ENCODE measurements around the gene LCK.

The LCK gene

DNA sequence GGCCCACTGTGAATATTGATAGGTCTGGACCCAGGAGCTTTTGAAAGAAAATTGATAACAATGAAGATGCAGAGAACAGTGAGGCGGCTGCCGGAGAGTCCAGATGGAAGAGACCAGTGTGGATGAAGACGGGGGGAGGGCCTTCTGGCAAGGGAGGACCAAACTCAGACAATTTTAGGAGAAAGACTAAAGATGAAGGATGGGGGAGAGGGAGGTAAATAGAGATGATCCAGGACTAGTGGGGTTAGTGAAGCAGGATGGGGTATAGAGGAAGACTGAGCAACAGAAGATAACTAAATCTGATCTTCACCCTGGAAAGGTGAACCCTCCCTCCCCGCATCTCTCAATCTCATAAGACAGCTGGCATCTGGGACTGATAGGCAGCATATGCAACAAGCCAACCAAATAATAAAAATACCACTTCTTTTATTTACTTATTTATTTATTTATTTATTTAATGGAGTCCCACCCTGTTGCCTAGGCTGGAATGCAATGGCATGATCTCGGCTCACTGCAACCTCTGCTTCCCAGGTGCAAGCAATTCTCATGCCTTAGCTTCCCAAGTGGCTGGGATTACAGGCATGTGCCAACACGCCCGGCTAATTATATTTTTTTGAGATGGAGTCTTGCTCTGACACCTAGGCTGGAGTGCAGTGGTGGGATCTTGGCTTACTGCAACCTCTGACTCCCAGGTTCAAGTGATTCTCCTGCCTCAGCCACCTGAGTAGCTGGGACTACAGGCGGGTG is 18.3 kb upstream of the LCK start:
- no peak overlapping the region for H4K5ac ChIP-seq (ENCODE audit: low read length)
- no CpG with 5 or more reads among the region's 8 CpGs for WGBS (ENCODE audit: extremely low coverage, insufficient coverage, low lambda C conversion rate)
- no peak overlapping the region for H3K4ac ChIP-seq (ENCODE audit: low read depth, low read length)

DNA sequence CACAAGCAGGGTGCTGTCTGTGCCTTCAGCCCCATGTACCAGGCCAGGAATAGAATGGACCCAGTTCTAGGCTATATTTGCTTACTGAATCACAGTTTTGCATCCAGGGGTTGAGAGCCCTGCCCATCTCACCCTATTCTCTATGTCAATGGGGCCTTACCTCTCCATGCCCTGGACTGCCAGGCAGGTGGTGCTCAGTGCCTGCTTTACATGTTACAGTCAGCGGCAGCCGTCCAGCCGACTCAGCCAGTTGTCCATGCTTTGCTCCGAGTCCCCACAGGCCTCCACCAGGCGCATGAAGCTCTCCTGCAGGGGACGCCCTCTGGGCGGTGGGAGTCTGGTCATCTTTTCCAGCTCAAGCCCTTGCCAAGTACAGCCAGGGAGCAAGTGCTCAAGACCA is 16.3 kb upstream of the LCK start:
- WGBS (ENCODE audit: extremely low coverage, insufficient coverage, low lambda C conversion rate): no CpG with 5 or more reads among the region's 7 CpGs
- H2BK120ac ChIP-seq (ENCODE audit: low read depth, low read length): no peak overlapping the region
- H3K79me2 ChIP-seq (ENCODE audit: control insufficient read depth, insufficient read depth, low read length): no peaks in the 10 kb centered on the region
- no peak overlapping the region for H3K18ac ChIP-seq (ENCODE audit: low read length)
- no peak overlapping the region for H3K23ac ChIP-seq (ENCODE audit: low read length)
- H3K4ac ChIP-seq (ENCODE audit: low read depth, low read length): no peak overlapping the region
- no peak overlapping the region for H2AK5ac ChIP-seq (ENCODE audit: low read length)
- H3K79me1 ChIP-seq (ENCODE audit: low read length): no peaks in the 10 kb centered on the region
- no peak overlapping the region for H4K5ac ChIP-seq (ENCODE audit: low read length)
- H3K27me3 ChIP-seq (ENCODE audit: insufficient read depth, low read length, poor library complexity): no peaks in the 10 kb centered on the region
- H2BK15ac ChIP-seq (replicated peaks; ENCODE audit: low read depth): no peak overlapping the region
- DNase-seq: no peak
- no peak overlapping the region for H3K4me3 ChIP-seq (ENCODE audit: low read length)
- no peak overlapping the region for H4K8ac ChIP-seq (ENCODE audit: low read depth, low read length)
- H2BK5ac ChIP-seq (ENCODE audit: low read length): no peak overlapping the region
- no peaks in the 10 kb centered on the region for H3K4me1 ChIP-seq (ENCODE audit: control insufficient read depth, low read depth, low read length)
- no peak overlapping the region for H3K56ac ChIP-seq (ENCODE audit: low read length)
- H3K9ac ChIP-seq (ENCODE audit: low read length): no peak overlapping the region
- H3K36me3 ChIP-seq (ENCODE audit: control insufficient read depth, insufficient read depth, low read length): peaks cover 5% of the 10 kb centered on the region
- no peak overlapping the region for H3K4me2 ChIP-seq (ENCODE audit: low read length)
- no peak overlapping the region for H3K27ac ChIP-seq (ENCODE audit: low read depth, low read length)

More for the DNA sequence above, 18.3 kb upstream of the LCK start:
- Histone ChIP-seq H3K56ac (ENCODE audit: low read length) (no peak overlapping the region), H3K4me2 (ENCODE audit: low read length) (no peak overlapping the region), H3K9ac (ENCODE audit: low read length) (no peak overlapping the region), H2BK5ac (ENCODE audit: low read length) (no peak overlapping the region), H2AK5ac (ENCODE audit: low read length) (no peak overlapping the region), H3K79me1 (ENCODE audit: low read length) (no peaks in the 10 kb centered on the region), H3K4me3 (ENCODE audit: low read length) (no peak overlapping the region), H3K4me1 (ENCODE audit: control insufficient read depth, low read depth, low read length) (no peaks in the 10 kb centered on the region), H3K79me2 (ENCODE audit: control insufficient read depth, insufficient read depth, low read length) (no peaks in the 10 kb centered on the region), H3K23ac (ENCODE audit: low read length) (no peak overlapping the region), H2BK120ac (ENCODE audit: low read depth, low read length) (no peak overlapping the region), H3K27me3 (ENCODE audit: insufficient read depth, low read length, poor library complexity) (no peaks in the 10 kb centered on the region), H3K18ac (ENCODE audit: low read length) (no peak overlapping the region), H2BK15ac (replicated peaks; ENCODE audit: low read depth) (no peak overlapping the region), H3K27ac (ENCODE audit: low read depth, low read length) (no peak overlapping the region), H4K8ac (ENCODE audit: low read depth, low read length) (no peak overlapping the region), H3K36me3 (ENCODE audit: control insufficient read depth, insufficient read depth, low read length) (peaks cover 13% of the 10 kb centered on the region)
- no peak for DNase-seq

DNA sequence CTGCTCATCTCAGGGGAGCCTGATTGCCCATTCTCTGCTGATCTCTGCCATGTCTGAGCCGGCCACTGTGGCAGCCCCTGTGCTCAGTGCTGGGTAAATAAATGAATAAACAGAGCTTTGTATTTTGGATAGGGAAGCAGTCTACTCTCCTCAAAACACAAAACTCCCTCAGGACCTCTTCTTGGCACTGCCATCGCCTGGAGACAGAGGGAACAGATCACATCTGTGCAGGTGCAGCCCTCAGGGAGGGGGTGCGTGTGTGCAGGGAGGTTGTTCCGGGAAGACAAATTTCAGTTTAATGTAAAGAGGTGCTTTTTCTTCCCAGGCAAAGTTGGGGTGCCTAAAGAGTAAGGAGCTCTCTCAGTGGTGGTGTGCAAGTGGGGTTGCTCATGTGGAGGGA is 11.7 kb upstream of the LCK start:
- H3K23ac ChIP-seq (ENCODE audit: low read length): no peak overlapping the region
- H3K56ac ChIP-seq (ENCODE audit: low read length): peak overlapping the region; percentile 96
- H3K79me1 ChIP-seq (ENCODE audit: low read length): no peaks in the 10 kb centered on the region
- no peaks in the 10 kb centered on the region for H3K79me2 ChIP-seq (ENCODE audit: control insufficient read depth, insufficient read depth, low read length)
- no peak overlapping the region for H3K18ac ChIP-seq (ENCODE audit: low read length)
- peak overlapping the region; percentile 98 for H3K4me2 ChIP-seq (ENCODE audit: low read length)
- H3K9ac ChIP-seq (ENCODE audit: low read length): peak overlapping the region; percentile 65
- H3K27ac ChIP-seq (ENCODE audit: low read depth, low read length): no peak overlapping the region
- no peak overlapping the region for H2AK5ac ChIP-seq (ENCODE audit: low read length)
- H3K4ac ChIP-seq (ENCODE audit: low read depth, low read length): no peak overlapping the region
- no peak overlapping the region for H4K5ac ChIP-seq (ENCODE audit: low read length)
- H4K8ac ChIP-seq (ENCODE audit: low read depth, low read length): no peak overlapping the region
- WGBS (ENCODE audit: extremely low coverage, insufficient coverage, low lambda C conversion rate): no CpG with 5 or more reads among the region's 4 CpGs
- H3K36me3 ChIP-seq (ENCODE audit: control insufficient read depth, insufficient read depth, low read length): no peaks in the 10 kb centered on the region
- H3K4me3 ChIP-seq (ENCODE audit: low read length): no peak overlapping the region
- no peak overlapping the region for H2BK5ac ChIP-seq (ENCODE audit: low read length)
- H3K4me1 ChIP-seq (ENCODE audit: control insufficient read depth, low read depth, low read length): no peaks in the 10 kb centered on the region
- H2BK15ac ChIP-seq (replicated peaks; ENCODE audit: low read depth): no peak overlapping the region
- H3K27me3 ChIP-seq (ENCODE audit: insufficient read depth, low read length, poor library complexity): no peaks in the 10 kb centered on the region
- no peak for DNase-seq
- no peak overlapping the region for H2BK120ac ChIP-seq (ENCODE audit: low read depth, low read length)

DNA sequence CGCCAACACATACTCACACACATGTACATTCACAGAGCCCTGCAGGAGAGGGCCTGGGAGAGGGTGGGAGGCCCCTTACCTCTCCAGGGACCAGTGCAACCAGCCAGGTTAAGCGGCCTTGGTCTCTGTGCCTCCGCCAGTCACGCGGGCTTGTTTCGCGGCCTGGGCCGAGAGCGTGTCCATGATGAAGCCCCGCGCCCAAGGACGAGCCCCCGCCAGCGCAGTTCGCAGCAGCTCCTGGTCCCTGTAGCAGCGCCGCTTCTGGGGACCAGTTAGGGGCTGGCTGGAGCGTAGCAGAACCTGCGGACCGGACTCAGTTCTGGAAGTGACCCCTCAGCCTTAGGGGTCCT is 11.3 kb upstream of the LCK start:
- no peak for DNase-seq
- H3K4ac ChIP-seq (ENCODE audit: low read depth, low read length): no peak overlapping the region
- no CpG with 5 or more reads among the region's 20 CpGs for WGBS (ENCODE audit: extremely low coverage, insufficient coverage, low lambda C conversion rate)

DNA sequence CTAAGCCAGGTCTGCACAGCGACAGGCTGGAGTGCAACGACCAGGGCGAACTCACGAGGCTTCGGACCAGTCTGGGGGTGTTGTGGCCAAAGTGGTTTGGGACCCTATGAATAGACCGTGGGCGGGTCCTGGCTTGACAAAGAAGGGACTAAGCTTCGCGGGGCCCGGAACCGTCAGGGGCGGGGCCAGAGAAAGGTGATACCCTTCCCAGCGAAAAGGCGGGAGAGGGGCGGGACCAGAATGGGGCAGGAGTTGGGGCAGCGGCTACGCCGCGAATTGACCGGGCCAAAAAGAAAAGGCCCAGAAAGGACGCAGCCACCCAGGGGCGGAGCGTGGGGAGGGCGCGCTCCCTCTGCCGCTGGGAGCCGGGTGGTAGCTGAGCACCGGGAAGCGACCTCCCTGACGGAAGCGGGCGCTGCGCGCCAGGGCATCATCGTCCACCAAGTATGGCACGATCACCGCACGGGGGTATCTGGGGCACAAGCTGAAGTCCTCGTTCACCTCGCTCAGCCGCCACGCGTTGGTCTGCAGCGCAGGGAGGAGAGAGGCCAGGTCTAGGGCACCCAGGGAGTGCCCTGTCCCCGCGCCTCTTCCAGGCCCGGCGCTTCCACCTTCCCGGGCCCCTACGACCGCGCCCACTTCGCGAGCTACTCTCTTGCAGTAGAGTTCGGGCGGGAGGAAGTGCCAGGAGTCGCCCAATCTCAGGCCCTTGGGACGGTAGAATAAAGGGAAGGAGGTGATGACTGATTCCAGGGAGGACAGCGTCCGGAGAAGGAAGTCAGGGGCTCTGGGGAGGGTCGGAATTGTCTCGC is 10.7 kb upstream of the LCK start:
- Histone ChIP-seq H3K4me3 (ENCODE audit: low read length) (peak overlapping the region; percentile 70), H3K4me1 (ENCODE audit: control insufficient read depth, low read depth, low read length) (no peaks in the 10 kb centered on the region), H3K23ac (ENCODE audit: low read length) (peak overlapping the region; percentile 37), H3K79me1 (ENCODE audit: low read length) (no peaks in the 10 kb centered on the region), H3K36me3 (ENCODE audit: control insufficient read depth, insufficient read depth, low read length) (no peaks in the 10 kb centered on the region), H3K4ac (ENCODE audit: low read depth, low read length) (peak overlapping the region; percentile 11), H2BK120ac (ENCODE audit: low read depth, low read length) (no peak overlapping the region), H3K56ac (ENCODE audit: low read length) (peak overlapping the region; percentile 98), H4K8ac (ENCODE audit: low read depth, low read length) (no peak overlapping the region), H4K5ac (ENCODE audit: low read length) (no peak overlapping the region), H3K9ac (ENCODE audit: low read length) (peak overlapping the region; percentile 90), H2BK5ac (ENCODE audit: low read length) (peak overlapping the region; percentile 10), H3K18ac (ENCODE audit: low read length) (peak overlapping the region; percentile 53), H3K27me3 (ENCODE audit: insufficient read depth, low read length, poor library complexity) (no peaks in the 10 kb centered on the region), H2AK5ac (ENCODE audit: low read length) (no peak overlapping the region), H3K79me2 (ENCODE audit: control insufficient read depth, insufficient read depth, low read length) (no peaks in the 10 kb centered on the region), H3K27ac (ENCODE audit: low read depth, low read length) (peak overlapping the region; percentile 47), H3K4me2 (ENCODE audit: low read length) (peak overlapping the region; percentile 98), H2BK15ac (replicated peaks; ENCODE audit: low read depth) (no peak overlapping the region)
- WGBS (ENCODE audit: extremely low coverage, insufficient coverage, low lambda C conversion rate): no CpG with 5 or more reads among the region's 62 CpGs
- DNase-seq: peak; percentile 91

More for the DNA sequence above, 11.3 kb upstream of the LCK start:
- no peaks in the 10 kb centered on the region for H3K4me1 ChIP-seq (ENCODE audit: control insufficient read depth, low read depth, low read length)
- H3K79me1 ChIP-seq (ENCODE audit: low read length): no peaks in the 10 kb centered on the region
- H3K56ac ChIP-seq (ENCODE audit: low read length): peak overlapping the region; percentile 96
- H3K36me3 ChIP-seq (ENCODE audit: control insufficient read depth, insufficient read depth, low read length): no peaks in the 10 kb centered on the region
- H2BK15ac ChIP-seq (replicated peaks; ENCODE audit: low read depth): no peak overlapping the region
- peak overlapping the region; percentile 20 for H3K4me3 ChIP-seq (ENCODE audit: low read length)
- H4K8ac ChIP-seq (ENCODE audit: low read depth, low read length): no peak overlapping the region
- H3K9ac ChIP-seq (ENCODE audit: low read length): peak overlapping the region; percentile 65
- no peak overlapping the region for H2BK120ac ChIP-seq (ENCODE audit: low read depth, low read length)
- no peak overlapping the region for H3K27ac ChIP-seq (ENCODE audit: low read depth, low read length)
- H3K4me2 ChIP-seq (ENCODE audit: low read length): peak overlapping the region; percentile 98
- peak overlapping the region; percentile 68 for H3K23ac ChIP-seq (ENCODE audit: low read length)
- H2BK5ac ChIP-seq (ENCODE audit: low read length): peak overlapping the region; percentile 10
- no peaks in the 10 kb centered on the region for H3K27me3 ChIP-seq (ENCODE audit: insufficient read depth, low read length, poor library complexity)
- H3K18ac ChIP-seq (ENCODE audit: low read length): peak overlapping the region; percentile 53
- no peak overlapping the region for H2AK5ac ChIP-seq (ENCODE audit: low read length)
- H4K5ac ChIP-seq (ENCODE audit: low read length): no peak overlapping the region
- H3K79me2 ChIP-seq (ENCODE audit: control insufficient read depth, insufficient read depth, low read length): no peaks in the 10 kb centered on the region

Measured in mesendoderm (in vitro differentiated cells).